NCI-H1092 treated with DMSO at 0.1 percent for 48 hours (cell line): Measurements from ENCODE around the gene AMELY.
"Not testable (repeated sequence)": the region's sequence is repeated elsewhere in the genome, so short reads cannot be mapped to it uniquely, and the experiment has no call there.

Experiments
- DNase-seq: peaks from one replicate; lab custom pipeline; 2025; lab: John Stamatoyannopoulos, UW

AMELY gene

GRCh38 chrY:6911253-6911881, at the start of gene AMELY:
TSS of gene AMELY (minus strand) at chrY:6911752. CDS start at chrY:6872608, 39,144 bp downstream.
- no peak for DNase-seq

- no peak for DNase-seq
Observed at GRCh38 chrY:6949947-6950346, 38.4 kb upstream of the AMELY start.

- DNase-seq = no peak
Observed at GRCh38 chrY:6948378-6948777, 36.8 kb upstream of the AMELY start.

GRCh38 chrY:6947695-6948094, 36.1 kb upstream of the AMELY start:
- no peak for DNase-seq

GRCh38 chrY:6935497-6935896, 23.9 kb upstream of the AMELY start:
- no peak for DNase-seq

- no peak for DNase-seq
Observed at GRCh38 chrY:6931779-6932396, 20.3 kb upstream of the AMELY start.

GRCh38 chrY:6929237-6929636, 17.7 kb upstream of the AMELY start:
- DNase-seq = no peak

- no peak for DNase-seq
Observed at GRCh38 chrY:6928265-6928664, 16.7 kb upstream of the AMELY start.

- DNase-seq = no peak
Observed at GRCh38 chrY:6921061-6921460, 9.5 kb upstream of the AMELY start.

GRCh38 chrY:6913362-6913761, 1.8 kb upstream of the AMELY start:
- DNase-seq = no peak

GRCh38 chrY:6910372-6911252, 940 bp downstream of the AMELY start, which contains the start of gene TBL1Y:
TSS of gene TBL1Y (plus strand) at chrY:6910697. CDS start at chrY:7025085, 114,388 bp downstream.
- no peak for DNase-seq

- no peak for DNase-seq
Observed at GRCh38 chrY:6909856-6910255, 1.7 kb downstream of the AMELY start.

- DNase-seq = no peak
Observed at GRCh38 chrY:6909118-6909521, 2.4 kb downstream of the AMELY start.

- not testable (repeated sequence) for DNase-seq
Observed at GRCh38 chrY:6908021-6908420, 3.5 kb downstream of the AMELY start.

GRCh38 chrY:6907591-6907990, 4.0 kb downstream of the AMELY start:
- no peak for DNase-seq

GRCh38 chrY:6902116-6902515, 9.4 kb downstream of the AMELY start:
- DNase-seq = not testable (repeated sequence)

GRCh38 chrY:6895236-6895635, 16.3 kb downstream of the AMELY start:
- no peak for DNase-seq

- no peak for DNase-seq
Observed at GRCh38 chrY:6894496-6894895, 17.1 kb downstream of the AMELY start.

- DNase-seq = no peak
Observed at GRCh38 chrY:6849384-6849783, 62.2 kb downstream of the AMELY start.

- DNase-seq = not testable (repeated sequence)
Observed at GRCh38 chrY:6842650-6843049, 68.9 kb downstream of the AMELY start.
